MM.1S (cell line): ENCODE data around the gene PIAS2.
A peak's percentile ranks its signal among the peaks of the same experiment; 100 is the strongest.

Experiments used
- DNase-seq: peaks from one replicate; pipeline ENCODE4 v3.0.0-alpha.2; 2015
- H2AFZ ChIP-seq: fragments of 300-600 bp; sonication (generic); 2 replicates; pipeline ENCODE4 v1.6.0; 2016; ENCODE audit warnings: antibody characterized with exemption, low read length
- H3F3A ChIP-seq: fragments of 300-600 bp; sonication (generic); 2 replicates; pipeline ENCODE4 v1.6.1; 2016; ENCODE audit warnings: mild to moderate bottlenecking, antibody characterized with exemption, low read length, moderate library complexity, mixed read lengths; ENCODE audit not compliant: insufficient read depth
- H3K27ac ChIP-seq: fragments of 300-600 bp; sonication (generic); 2 replicates; pipeline ENCODE4 v1.5.1; 2016; ENCODE audit warnings: mild to moderate bottlenecking, low read length
- H3K27me3 ChIP-seq: fragments of 300-600 bp; sonication (generic); replicated peaks from 2 replicates; pipeline ENCODE4 v1.6.0; 2016; ENCODE audit warnings: low read length; ENCODE audit not compliant: insufficient read depth
- H3K36me3 ChIP-seq: fragments of 300-600 bp; sonication (generic); replicated peaks from 2 replicates; pipeline ENCODE4 v1.6.1; 2016; ENCODE audit warnings: mild to moderate bottlenecking, low read length, mixed read lengths; ENCODE audit not compliant: insufficient read depth
- H3K4me1 ChIP-seq: fragments of 300-600 bp; sonication (generic); 2 replicates; pipeline ENCODE4 v1.6.1; 2016; ENCODE audit warnings: low read length, mixed read lengths
- H3K4me2 ChIP-seq: fragments of 300-600 bp; sonication (generic); 2 replicates; pipeline ENCODE4 v1.6.0; 2016; ENCODE audit warnings: low read depth, low read length
- H3K4me3 ChIP-seq: fragments of 300-600 bp; sonication (generic); 2 replicates; pipeline ENCODE4 v1.5.1; 2016; ENCODE audit warnings: low read length, mixed read lengths
- H3K79me2 ChIP-seq: fragments of 300-600 bp; sonication (generic); 2 replicates; pipeline ENCODE4 v1.6.1; 2016; ENCODE audit warnings: mixed run types, low read length, mixed read lengths
- H3K9ac ChIP-seq: fragments of 300-600 bp; sonication (generic); 2 replicates; pipeline ENCODE4 v1.6.1; 2016; ENCODE audit warnings: low read length, mixed read lengths
- H3K9me2 ChIP-seq: fragments of 300-600 bp; sonication (generic); replicated peaks from 2 replicates; pipeline ENCODE4 v1.6.1; 2016; ENCODE audit warnings: mild to moderate bottlenecking, low read length, mixed read lengths; ENCODE audit not compliant: insufficient read depth
- H3K9me3 ChIP-seq: fragments of 300-600 bp; sonication (generic); replicated peaks from 2 replicates; pipeline ENCODE4 v1.6.1; 2016; ENCODE audit warnings: mild to moderate bottlenecking, low read length, mixed read lengths; ENCODE audit not compliant: insufficient read depth
- H4K20me1 ChIP-seq: fragments of 300-600 bp; sonication (generic); 2 replicates; pipeline ENCODE4 v1.6.1; 2016; ENCODE audit warnings: mild to moderate bottlenecking, low read length, moderate library complexity, mixed read lengths; ENCODE audit not compliant: insufficient read depth
- EZH2 ChIP-seq: fragments of 300-600 bp; sonication (generic); optimal IDR thresholded peaks from 2 replicates; pipeline ENCODE3; 2017; ENCODE audit warnings: low read depth, mild to moderate bottlenecking, antibody characterized with exemption, low read length, mixed read lengths
- EZH2phosphoT487 ChIP-seq: fragments of 300-600 bp; sonication (generic); IDR thresholded peaks from 2 replicates; pipeline ENCODE4 v1.6.1; 2018; ENCODE audit warnings: antibody characterized with exemption, low read length
- TF ChIP-seq, protein P1 (sequence below): fragments of 300-600 bp; sonication (generic); IDR thresholded peaks from 2 replicates; pipeline ENCODE4 v1.5.1; 2016; ENCODE audit warnings: antibody characterized with exemption, low read length, mixed read lengths

Gene PIAS2

DNA sequence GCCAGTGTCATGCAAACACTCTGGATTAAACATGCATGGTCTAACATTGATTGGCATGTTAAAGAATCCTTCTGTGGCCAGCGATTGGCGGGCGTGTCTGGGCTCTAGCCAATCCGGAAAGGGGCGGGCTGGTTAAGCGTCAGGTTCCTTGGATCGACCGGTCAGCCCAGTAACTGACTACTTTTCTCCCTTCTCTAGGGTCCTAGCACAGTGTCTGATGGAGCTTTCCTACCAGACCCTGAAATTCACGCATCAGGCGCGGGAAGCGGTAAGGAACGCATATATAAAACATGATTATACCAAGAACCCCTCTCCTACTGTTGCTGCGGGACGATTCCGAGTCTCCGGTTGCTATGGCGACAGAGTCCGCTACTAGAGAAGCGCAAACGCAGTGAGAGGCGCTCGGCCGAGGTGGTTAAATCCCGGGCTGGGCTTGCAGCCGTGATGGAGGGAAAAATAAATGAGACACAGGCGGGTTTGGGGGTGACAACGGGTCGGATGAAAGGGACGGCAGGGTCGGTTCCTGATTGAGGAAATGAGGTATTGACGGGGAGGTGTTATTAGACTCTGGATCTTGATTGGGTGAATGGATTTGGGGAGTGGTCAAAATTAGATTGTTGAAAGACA, 29.5 kb upstream of the PIAS2 start:
- peak overlapping the region; percentile 19; the same call in 1 of the 2 replicates for H3K9ac ChIP-seq
- no peak overlapping the region for H3K27ac ChIP-seq
- H3K36me3 ChIP-seq: no peaks in the 10 kb centered on the region
- H3K4me2 ChIP-seq: peak overlapping the region; percentile 53
- peak; percentile 88 for DNase-seq
- H3K4me3 ChIP-seq: peak overlapping the region; percentile 77
- H3K4me1 ChIP-seq: no peaks in the 10 kb centered on the region
- H3K9me3 ChIP-seq: no peaks in the 10 kb centered on the region
- no peaks in the 10 kb centered on the region for H4K20me1 ChIP-seq
- H2AFZ ChIP-seq: peak overlapping the region; percentile 78
- no peaks in the 10 kb centered on the region for H3K9me2 ChIP-seq
- H3K79me2 ChIP-seq: no peaks in the 10 kb centered on the region
- H3F3A ChIP-seq: no peaks in the 10 kb centered on the region
- H3K27me3 ChIP-seq: no peaks in the 10 kb centered on the region
- TF ChIP-seq EZH2phosphoT487 (no peak), EZH2 (no peak)
- TF ChIP-seq, protein P1, sequence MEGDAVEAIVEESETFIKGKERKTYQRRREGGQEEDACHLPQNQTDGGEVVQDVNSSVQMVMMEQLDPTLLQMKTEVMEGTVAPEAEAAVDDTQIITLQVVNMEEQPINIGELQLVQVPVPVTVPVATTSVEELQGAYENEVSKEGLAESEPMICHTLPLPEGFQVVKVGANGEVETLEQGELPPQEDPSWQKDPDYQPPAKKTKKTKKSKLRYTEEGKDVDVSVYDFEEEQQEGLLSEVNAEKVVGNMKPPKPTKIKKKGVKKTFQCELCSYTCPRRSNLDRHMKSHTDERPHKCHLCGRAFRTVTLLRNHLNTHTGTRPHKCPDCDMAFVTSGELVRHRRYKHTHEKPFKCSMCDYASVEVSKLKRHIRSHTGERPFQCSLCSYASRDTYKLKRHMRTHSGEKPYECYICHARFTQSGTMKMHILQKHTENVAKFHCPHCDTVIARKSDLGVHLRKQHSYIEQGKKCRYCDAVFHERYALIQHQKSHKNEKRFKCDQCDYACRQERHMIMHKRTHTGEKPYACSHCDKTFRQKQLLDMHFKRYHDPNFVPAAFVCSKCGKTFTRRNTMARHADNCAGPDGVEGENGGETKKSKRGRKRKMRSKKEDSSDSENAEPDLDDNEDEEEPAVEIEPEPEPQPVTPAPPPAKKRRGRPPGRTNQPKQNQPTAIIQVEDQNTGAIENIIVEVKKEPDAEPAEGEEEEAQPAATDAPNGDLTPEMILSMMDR: no peak

- Histone ChIP-seq H4K20me1 (no peaks in the 10 kb centered on the region), H3K9ac (no peak overlapping the region), H2AFZ (no peak overlapping the region), H3K9me3 (no peaks in the 10 kb centered on the region), H3K27ac (no peak overlapping the region), H3K79me2 (no peaks in the 10 kb centered on the region), H3K4me3 (no peak overlapping the region), H3K4me2 (no peak overlapping the region), H3K9me2 (no peaks in the 10 kb centered on the region), H3F3A (no peaks in the 10 kb centered on the region), H3K27me3 (no peaks in the 10 kb centered on the region), H3K36me3 (no peaks in the 10 kb centered on the region), H3K4me1 (no peaks in the 10 kb centered on the region)
- TF ChIP-seq, protein P1: no peak
- TF ChIP-seq EZH2phosphoT487: no peak
- no peak for TF ChIP-seq EZH2
- DNase-seq: no peak
Measured at GRCh38 chr18:46942646-46943045, 25.3 kb upstream of the PIAS2 start.

- no peak overlapping the region for H3K9ac ChIP-seq
- H3K36me3 ChIP-seq: no peaks in the 10 kb centered on the region
- H3K4me2 ChIP-seq: no peak overlapping the region
- no peaks in the 10 kb centered on the region for H3K27me3 ChIP-seq
- TF ChIP-seq EZH2 (no peak), EZH2phosphoT487 (no peak)
- TF ChIP-seq, protein P1: no peak
- no peak for DNase-seq
- H3F3A ChIP-seq: no peaks in the 10 kb centered on the region
- no peak overlapping the region for H3K27ac ChIP-seq
- no peaks in the 10 kb centered on the region for H4K20me1 ChIP-seq
- H3K4me1 ChIP-seq: peaks cover 3% of the 10 kb centered on the region
- H3K9me2 ChIP-seq: no peaks in the 10 kb centered on the region
- no peak overlapping the region for H3K4me3 ChIP-seq
- no peaks in the 10 kb centered on the region for H3K9me3 ChIP-seq
- no peak overlapping the region for H2AFZ ChIP-seq
- H3K79me2 ChIP-seq: no peaks in the 10 kb centered on the region
Measured at GRCh38 chr18:46939998-46940571, 22.8 kb upstream of the PIAS2 start.
